Activated naive CD8-positive, alpha-beta T cell treated with anti-CD3 and anti-CD28 coated beads for 36 hours (primary cell): ENCODE data around the gene PTH1R. TPM values are rescaled to one million over a fixed set of nuclear protein-coding genes. Genes with fewer than 3 reads are reported as not detected.

ENCODE experiments used
- DNase-seq: peaks from one replicate; pipeline ENCODE4 v3.0.0; 2021
- H3K27ac Mint-ChIP-seq: one replicate; pipeline ENCODE4 v1.8.0; 2022; ENCODE audit warnings: mild to moderate bottlenecking, moderate library complexity, mixed read lengths
- H3K27me3 Mint-ChIP-seq: one replicate; pipeline ENCODE4 v1.8.0; 2022; ENCODE audit warnings: mild to moderate bottlenecking, mixed read lengths
- H3K36me3 Mint-ChIP-seq: one replicate; pipeline ENCODE4 v1.8.0; 2021; ENCODE audit warnings: mild to moderate bottlenecking, mixed read lengths
- H3K4me1 Mint-ChIP-seq: one replicate; pipeline ENCODE4 v1.8.0; 2021; ENCODE audit warnings: mixed read lengths
- H3K4me3 Mint-ChIP-seq: one replicate; pipeline ENCODE4 v1.8.0; 2022; ENCODE audit warnings: mild to moderate bottlenecking, moderate library complexity, mixed read lengths
- H3K9me3 Mint-ChIP-seq: one replicate; pipeline ENCODE4 v1.8.0; 2022; ENCODE audit warnings: mixed read lengths
- total RNA-seq, 2 experiments: library from RNA; stranded (reverse); gene quantifications; one replicate each; pipeline ENCODE4 v1.2.3, GENCODE V29; 2021

PTH1R gene
- total RNA-seq, 2 experiments from 2014 or later = not detected

GRCh38 chr3:46856576-46857471 is 20.7 kb upstream of the PTH1R start:
- H3K27ac Mint-ChIP-seq = no peak overlapping the region
- H3K27me3 Mint-ChIP-seq = no peaks in the 10 kb centered on the region
- no peaks in the 10 kb centered on the region for H3K36me3 Mint-ChIP-seq
- H3K9me3 Mint-ChIP-seq = no peaks in the 10 kb centered on the region
- H3K4me3 Mint-ChIP-seq = no peak overlapping the region
- DNase-seq = no peak
- H3K4me1 Mint-ChIP-seq = no peaks in the 10 kb centered on the region

- Mint-ChIP-seq H3K4me3 (no peak overlapping the region), H3K27ac (no peak overlapping the region), H3K27me3 (no peaks in the 10 kb centered on the region), H3K4me1 (no peaks in the 10 kb centered on the region), H3K36me3 (no peaks in the 10 kb centered on the region), H3K9me3 (no peaks in the 10 kb centered on the region)
- DNase-seq = no peak
These were observed 19.8 kb upstream of the PTH1R start for GRCh38 chr3:46857485-46858341.

- DNase-seq = no peak
- H3K4me3 Mint-ChIP-seq = no peak overlapping the region
- H3K36me3 Mint-ChIP-seq = no peaks in the 10 kb centered on the region
- H3K9me3 Mint-ChIP-seq = no peaks in the 10 kb centered on the region
- H3K27ac Mint-ChIP-seq = no peak overlapping the region
- no peaks in the 10 kb centered on the region for H3K27me3 Mint-ChIP-seq
- no peaks in the 10 kb centered on the region for H3K4me1 Mint-ChIP-seq
These were observed 19.1 kb upstream of the PTH1R start for GRCh38 chr3:46858456-46858855.

GRCh38 chr3:46859001-46859710 is 18.4 kb upstream of the PTH1R start:
- no peak for DNase-seq

GRCh38 chr3:46860017-46860809 is 17.3 kb upstream of the PTH1R start:
- H3K4me1 Mint-ChIP-seq = no peaks in the 10 kb centered on the region
- no peaks in the 10 kb centered on the region for H3K27me3 Mint-ChIP-seq
- no peak overlapping the region for H3K27ac Mint-ChIP-seq
- H3K36me3 Mint-ChIP-seq = no peaks in the 10 kb centered on the region
- no peak overlapping the region for H3K4me3 Mint-ChIP-seq
- DNase-seq = no peak
- no peaks in the 10 kb centered on the region for H3K9me3 Mint-ChIP-seq

More at GRCh38 chr3:46859001-46859710, 18.4 kb upstream of the PTH1R start:
- Mint-ChIP-seq H3K4me1 (no peaks in the 10 kb centered on the region), H3K4me3 (no peak overlapping the region), H3K27ac (no peak overlapping the region), H3K9me3 (no peaks in the 10 kb centered on the region), H3K27me3 (no peaks in the 10 kb centered on the region), H3K36me3 (no peaks in the 10 kb centered on the region)

GRCh38 chr3:46860810-46861604 is 16.5 kb upstream of the PTH1R start:
- Mint-ChIP-seq H3K4me1 (no peaks in the 10 kb centered on the region), H3K4me3 (no peak overlapping the region), H3K9me3 (no peaks in the 10 kb centered on the region), H3K36me3 (no peaks in the 10 kb centered on the region), H3K27ac (no peak overlapping the region), H3K27me3 (no peaks in the 10 kb centered on the region)
- DNase-seq = no peak

GRCh38 chr3:46861605-46862368 is 15.7 kb upstream of the PTH1R start:
- Mint-ChIP-seq H3K27ac (no peak overlapping the region), H3K4me3 (no peak overlapping the region), H3K27me3 (peaks cover 2% of the 10 kb centered on the region), H3K36me3 (no peaks in the 10 kb centered on the region), H3K9me3 (no peaks in the 10 kb centered on the region), H3K4me1 (no peaks in the 10 kb centered on the region)
- no peak for DNase-seq

GRCh38 chr3:46862369-46863025 is 15.0 kb upstream of the PTH1R start:
- H3K36me3 Mint-ChIP-seq = no peaks in the 10 kb centered on the region
- no peak overlapping the region for H3K4me3 Mint-ChIP-seq
- no peak overlapping the region for H3K27ac Mint-ChIP-seq
- H3K4me1 Mint-ChIP-seq = no peaks in the 10 kb centered on the region
- H3K9me3 Mint-ChIP-seq = no peaks in the 10 kb centered on the region
- peaks cover 4% of the 10 kb centered on the region for H3K27me3 Mint-ChIP-seq
- DNase-seq = no peak

GRCh38 chr3:46863261-46863782 is 14.2 kb upstream of the PTH1R start, which contains the start of gene MYL3:
Gene MYL3, minus strand, starts transcription at chr3:46863444. Its CDS starts 54 bp downstream, at chr3:46863390.
- DNase-seq = no peak
- H3K4me1 Mint-ChIP-seq = no peaks in the 10 kb centered on the region
- H3K4me3 Mint-ChIP-seq = no peak within 1 kb of the TSS
- H3K9me3 Mint-ChIP-seq = no peaks in the 10 kb centered on the region
- no peak within 1 kb of the TSS for H3K27ac Mint-ChIP-seq
- no peaks in the 10 kb centered on the region for H3K36me3 Mint-ChIP-seq
- peaks cover 4% of the 10 kb centered on the region for H3K27me3 Mint-ChIP-seq

GRCh38 chr3:46864061-46864881 is 13.2 kb upstream of the PTH1R start:
- no peaks in the 10 kb centered on the region for H3K9me3 Mint-ChIP-seq
- no peak for DNase-seq
- H3K4me3 Mint-ChIP-seq = no peak overlapping the region
- peaks cover 4% of the 10 kb centered on the region for H3K27me3 Mint-ChIP-seq
- no peaks in the 10 kb centered on the region for H3K4me1 Mint-ChIP-seq
- no peaks in the 10 kb centered on the region for H3K36me3 Mint-ChIP-seq
- no peak overlapping the region for H3K27ac Mint-ChIP-seq

- H3K4me3 Mint-ChIP-seq = no peak overlapping the region
- DNase-seq = no peak
- H3K27me3 Mint-ChIP-seq = peaks cover 4% of the 10 kb centered on the region
- H3K9me3 Mint-ChIP-seq = no peaks in the 10 kb centered on the region
- H3K4me1 Mint-ChIP-seq = no peaks in the 10 kb centered on the region
- no peak overlapping the region for H3K27ac Mint-ChIP-seq
- no peaks in the 10 kb centered on the region for H3K36me3 Mint-ChIP-seq
These were observed 12.5 kb upstream of the PTH1R start for GRCh38 chr3:46865031-46865507.

GRCh38 chr3:46865546-46865945 is 12.0 kb upstream of the PTH1R start:
- Mint-ChIP-seq H3K27ac (no peak overlapping the region), H3K27me3 (peaks cover 4% of the 10 kb centered on the region), H3K4me1 (no peaks in the 10 kb centered on the region), H3K36me3 (no peaks in the 10 kb centered on the region), H3K4me3 (no peak overlapping the region), H3K9me3 (no peaks in the 10 kb centered on the region)
- DNase-seq = no peak
